Activated CD4-positive, CD25-positive, alpha-beta regulatory T cell (primary cell): ENCODE results near the gene LARP6.
"Not testable (repeated sequence)": the region's sequence is repeated elsewhere in the genome, so short reads cannot be mapped to it uniquely, and the experiment has no call there.

Experiments used
- DNase-seq, 4 experiments: peaks; one replicate each; lab custom pipeline; 2025; lab: John Stamatoyannopoulos, UW

LARP6 gene

DNA sequence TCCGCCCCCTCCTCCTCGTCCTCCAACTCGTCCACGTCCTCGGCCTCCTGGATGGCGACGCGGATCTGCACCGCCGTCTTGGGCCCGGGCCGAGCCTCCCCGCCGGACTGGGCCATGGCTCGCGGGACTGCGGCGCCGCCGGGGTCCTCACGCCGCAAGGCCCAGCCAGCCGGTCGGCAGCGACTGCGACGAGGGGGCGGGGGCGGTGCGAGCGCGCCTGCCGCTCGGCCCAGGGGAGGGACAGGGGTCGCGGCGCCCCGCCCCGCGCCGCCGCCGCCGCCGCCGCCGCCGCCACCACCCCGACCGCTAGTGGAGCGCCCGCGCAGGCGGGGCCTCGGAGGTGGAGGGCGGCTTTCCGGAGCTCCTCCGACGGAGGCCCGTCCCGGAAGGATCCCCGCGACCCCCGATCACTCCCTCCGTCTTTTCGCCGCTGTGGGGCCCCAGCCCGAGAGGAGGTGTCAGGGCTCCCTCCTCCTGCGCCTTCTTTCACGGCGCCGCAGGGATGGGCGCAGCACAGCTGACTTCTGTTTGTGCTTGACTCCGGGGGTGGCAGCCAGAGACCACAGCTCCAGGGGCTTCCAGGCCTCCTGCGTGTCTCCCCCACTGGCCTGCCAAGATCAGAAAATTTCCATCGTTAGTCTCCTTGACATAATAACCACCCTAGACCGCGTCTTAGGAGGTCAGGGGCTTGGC lies at the start of gene LARP6:
Gene LARP6 (minus strand): TSS at position 185 of the 693 bp plus-strand sequence. CDS start 69 bp downstream, at position 116.
- no peak for DNase-seq

DNA sequence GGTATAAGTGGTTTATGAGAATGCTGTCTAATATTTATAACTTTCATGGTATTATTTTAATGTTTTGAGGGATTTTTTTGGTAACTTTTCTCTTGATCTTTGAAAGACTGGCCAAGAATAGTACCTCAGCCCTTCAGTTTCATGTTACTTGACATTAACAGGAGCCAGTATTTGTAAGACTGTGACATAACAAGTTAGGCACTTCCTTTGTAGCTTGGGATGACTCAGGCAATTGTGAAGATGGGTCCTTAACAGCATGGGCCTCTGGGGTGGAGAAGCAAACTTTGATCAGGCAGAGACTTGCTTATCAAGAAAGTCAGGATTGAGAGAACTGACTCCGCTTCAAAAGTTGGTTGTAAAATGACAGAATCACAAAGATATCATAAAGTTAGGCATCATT lies 48.1 kb upstream of the LARP6 start:
- DNase-seq, result no peak

- no peak for DNase-seq
Observed at GRCh38 chr15:70892912-70893560, 39.1 kb upstream of the LARP6 start.

DNA sequence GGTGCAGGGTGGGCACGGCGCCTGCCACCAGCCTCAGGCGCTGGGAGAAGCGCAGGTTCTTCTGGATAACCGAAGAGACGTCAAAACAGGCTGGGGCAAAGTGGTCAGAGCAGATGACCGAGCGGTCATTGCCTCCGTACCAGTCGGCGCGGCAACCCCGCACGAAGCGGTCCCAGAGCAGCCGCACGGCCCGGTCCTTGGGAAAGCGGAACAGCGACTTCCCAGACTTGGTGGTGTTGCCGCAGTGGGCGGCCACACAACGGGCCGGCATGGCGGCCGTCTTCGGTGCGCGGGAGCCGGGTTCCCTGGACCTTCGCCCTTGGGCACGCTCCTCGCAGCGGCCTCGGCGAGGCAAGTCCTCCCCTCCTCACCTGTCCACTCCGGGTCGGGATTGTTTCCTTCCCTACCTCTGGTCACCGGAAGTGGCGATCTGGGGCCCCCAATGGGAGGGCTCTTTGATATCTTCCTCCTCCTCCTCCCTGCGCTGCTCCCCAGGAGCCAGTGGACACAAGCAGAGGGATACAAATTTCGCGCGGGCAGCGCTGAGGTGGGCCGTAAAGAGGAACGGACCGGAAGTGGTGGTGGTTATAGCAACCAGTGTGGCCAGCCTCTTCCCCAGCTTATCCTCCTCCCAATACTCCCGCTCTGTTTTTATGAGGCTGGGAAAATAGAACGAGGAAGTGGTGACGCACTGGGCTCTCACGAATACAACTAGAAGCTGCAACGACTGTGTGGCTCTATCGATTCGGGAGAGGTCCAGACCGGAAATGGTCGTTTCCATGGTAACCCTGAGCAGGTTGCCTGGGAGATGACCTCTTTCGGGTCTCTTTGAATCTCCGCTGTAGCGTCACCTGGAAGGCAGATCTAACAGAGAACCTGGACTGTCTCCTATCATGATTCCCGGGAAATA lies 38.3 kb upstream of the LARP6 start, which contains the start of the genes LRRC49 and THAP10:
Gene LRRC49 (plus strand): TSS at position 825 of the 910 bp plus-strand sequence. CDS start 69 bp downstream, at position 894.
Gene THAP10 (minus strand): TSS at position 432 of the 910 bp plus-strand sequence. CDS start 161 bp downstream, at position 271.
- no peak for DNase-seq

- no peak for DNase-seq
Observed at GRCh38 chr15:70882361-70882760, 28.4 kb upstream of the LARP6 start.

DNA sequence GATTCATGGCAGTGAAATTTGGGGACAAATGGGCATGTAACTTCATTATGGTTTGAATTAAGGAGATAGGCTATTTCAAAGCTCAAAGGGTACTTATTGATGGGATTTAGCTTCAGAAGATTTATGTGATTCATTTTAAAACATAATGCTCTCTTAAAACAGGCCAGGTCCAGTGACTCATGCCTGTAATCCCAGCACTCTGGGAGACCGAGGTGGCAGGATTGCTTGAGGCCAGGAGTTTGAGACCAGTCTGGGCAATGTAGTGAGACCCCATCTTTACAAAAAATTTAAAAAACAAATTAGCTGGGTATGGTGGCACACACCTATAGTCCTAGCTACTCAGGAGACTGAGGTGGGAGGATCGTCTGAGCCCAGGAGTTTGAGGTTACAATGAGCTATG lies 26.8 kb upstream of the LARP6 start:
- DNase-seq, result no peak

DNA sequence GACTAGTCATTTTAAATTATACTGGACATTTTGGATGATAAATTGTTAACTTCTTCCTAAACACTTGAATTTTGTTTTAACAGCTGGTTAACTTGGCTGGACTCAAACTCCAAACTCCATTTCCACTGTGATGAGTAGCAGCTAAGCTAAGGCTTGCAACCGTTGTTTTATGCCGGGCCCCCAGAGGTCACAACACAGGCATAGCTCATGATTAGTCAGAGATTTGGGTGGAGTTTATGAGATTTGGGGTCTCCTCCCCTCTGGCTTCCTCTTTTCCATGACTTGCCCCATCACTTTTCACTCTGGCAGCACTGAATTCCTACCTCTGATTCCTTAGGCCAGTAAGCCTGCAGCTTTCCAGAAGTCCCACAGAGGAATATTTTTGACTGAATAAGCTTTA lies 25.4 kb upstream of the LARP6 start:
- DNase-seq, result no peak

DNA sequence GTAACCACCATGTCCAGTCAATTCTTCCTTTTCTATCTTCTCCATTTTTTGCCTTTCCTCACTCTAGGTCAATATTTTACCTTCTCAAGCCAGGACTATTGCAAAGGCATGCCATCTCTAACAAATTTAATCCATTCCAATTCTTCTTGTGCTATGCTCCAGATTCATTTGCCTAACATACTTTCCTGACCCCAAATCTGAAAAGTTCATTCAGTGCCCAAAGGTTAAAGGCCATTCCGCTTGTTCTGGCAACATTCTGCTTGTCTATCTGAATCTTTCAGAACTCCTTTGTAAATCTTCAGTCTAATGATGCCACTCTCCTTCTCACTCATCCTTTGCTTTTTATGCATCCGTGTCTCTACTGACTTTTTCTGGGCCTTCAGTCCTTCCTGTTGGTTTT lies 22.7 kb upstream of the LARP6 start:
- no peak for DNase-seq

DNA sequence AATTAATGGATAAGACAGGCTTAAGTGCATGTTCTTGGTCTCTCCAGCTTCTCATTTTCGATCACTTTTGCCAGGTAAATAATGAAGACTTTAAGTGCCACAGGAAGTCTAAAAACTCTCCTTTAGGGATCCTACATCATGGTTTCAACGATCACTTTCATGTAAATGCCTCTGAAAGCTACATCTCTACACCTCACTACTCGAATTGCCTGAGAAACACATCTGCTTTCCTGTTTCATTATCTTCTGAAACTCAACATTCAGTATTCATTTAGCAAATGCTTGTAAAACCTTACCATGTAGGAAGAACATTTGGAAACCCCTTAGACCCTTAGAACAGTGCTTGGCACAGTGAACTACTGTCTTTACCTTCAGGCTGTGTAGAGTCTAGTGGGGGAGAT lies 22.1 kb upstream of the LARP6 start:
- no peak for DNase-seq

DNA sequence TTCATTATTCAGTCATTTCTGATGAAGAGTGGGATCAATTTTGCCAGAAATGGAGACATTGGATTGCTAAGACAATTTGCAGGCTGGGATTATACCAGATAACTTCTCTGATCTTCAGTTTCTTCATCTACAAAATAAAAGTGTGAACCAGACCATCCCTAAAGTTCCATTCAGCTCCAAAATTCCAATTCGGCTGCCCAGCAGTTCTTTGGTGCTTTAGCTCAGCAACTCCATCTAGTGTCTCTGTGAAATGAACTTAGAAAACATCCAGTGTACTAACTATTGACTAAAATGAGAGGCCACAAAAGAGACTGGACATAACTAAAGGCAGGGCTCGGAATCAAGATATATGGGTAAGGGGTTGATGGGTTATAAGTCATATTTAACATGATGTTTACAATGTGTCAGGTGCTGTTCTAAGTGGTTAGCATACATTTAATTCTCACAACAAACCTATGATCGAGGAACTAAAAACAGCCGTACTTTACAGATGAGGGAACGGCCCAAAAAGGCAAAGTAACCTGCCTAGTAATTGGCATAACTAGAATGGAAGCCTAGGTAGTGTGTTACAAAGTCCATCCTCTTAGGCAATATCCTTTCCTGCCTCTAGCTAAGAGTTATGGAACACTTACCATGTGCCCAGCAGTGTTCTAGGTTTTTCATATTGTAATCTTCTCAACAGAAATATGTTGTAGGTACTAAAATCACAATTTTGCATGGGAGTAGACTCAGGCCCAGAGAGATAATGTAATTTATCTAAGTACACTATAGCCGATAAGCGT lies 21.2 kb upstream of the LARP6 start:
- DNase-seq, result no peak

DNA sequence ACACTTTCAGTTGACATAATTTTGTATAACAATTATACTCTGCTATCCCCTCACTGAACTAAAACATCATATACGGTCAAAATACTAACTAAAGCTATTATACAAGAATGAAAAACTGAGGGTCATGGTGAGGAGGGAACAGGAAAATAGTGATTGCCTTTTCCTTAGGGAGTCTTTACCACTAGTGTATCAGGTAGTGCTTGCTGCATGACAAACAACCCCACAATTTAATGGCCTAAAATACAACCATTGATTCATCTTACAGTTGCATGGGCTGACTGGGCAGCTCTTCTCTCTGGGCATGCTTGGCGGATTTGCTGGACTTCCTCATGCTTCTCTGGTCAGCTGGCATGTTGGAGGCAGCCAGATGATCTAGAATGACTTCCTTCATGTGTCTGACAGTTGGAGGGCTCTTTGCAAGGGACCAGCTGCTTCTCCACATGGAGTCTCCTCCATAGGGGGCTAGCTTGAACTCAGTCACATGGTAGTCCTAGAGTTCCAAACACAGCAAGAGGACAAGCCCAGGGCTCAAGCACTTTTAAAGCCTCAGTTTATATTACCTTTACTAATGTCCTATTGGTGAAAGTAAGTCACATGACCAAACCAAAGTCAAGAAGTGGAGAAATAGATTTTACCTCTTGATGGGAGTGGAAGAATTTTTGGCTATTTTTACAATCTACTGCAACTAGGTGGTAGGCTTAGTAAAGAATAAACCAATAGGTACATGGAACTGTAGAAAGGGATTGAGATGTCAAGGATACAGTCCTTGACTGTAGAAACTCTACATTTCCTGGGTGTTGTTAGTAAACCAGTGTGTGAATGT lies 19.5 kb upstream of the LARP6 start:
- DNase-seq, result no peak

GRCh38 chr15:70871490-70871889 lies 17.5 kb upstream of the LARP6 start:
- DNase-seq, result not testable (repeated sequence)

DNA sequence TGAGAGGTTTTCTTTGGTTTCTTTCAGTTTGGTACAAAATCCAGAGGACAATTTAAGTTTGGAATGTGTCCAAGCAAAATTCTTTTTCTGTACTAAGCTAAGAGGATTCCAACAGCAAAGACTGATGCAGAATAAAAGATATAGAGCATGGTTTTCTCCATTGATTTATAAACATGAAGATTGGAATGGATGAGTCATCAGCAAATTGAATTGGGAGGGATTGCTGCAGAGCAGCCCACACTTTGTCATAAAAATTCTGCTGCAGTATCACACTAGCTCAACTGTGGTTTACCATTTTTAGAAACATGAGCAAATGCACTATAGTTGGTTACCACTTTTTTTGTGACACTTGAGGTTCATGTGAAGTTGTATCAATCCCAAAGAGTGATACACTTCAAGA lies 16.1 kb upstream of the LARP6 start:
- DNase-seq, result no peak

DNA sequence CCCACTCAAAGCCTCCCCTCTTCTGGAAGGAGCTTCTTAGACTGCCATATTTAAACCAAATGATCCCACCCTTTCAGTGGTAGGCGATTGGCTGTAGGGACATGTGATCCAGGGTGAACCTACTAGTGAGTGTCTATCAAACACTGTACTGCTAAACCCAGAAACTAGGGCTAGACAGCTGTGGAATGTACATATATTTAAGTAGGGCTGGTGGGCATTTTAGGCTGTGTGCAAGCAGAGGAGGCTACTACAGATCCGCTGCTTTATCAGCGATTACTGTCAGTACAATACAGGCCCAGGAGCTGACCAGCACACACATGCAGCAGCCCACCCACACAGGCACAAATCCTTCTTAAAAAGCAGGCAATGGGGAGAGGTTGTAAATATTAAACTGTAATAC lies 15.4 kb upstream of the LARP6 start:
- DNase-seq, result no peak

- no peak for DNase-seq
Observed at GRCh38 chr15:70867911-70868467, 14.0 kb upstream of the LARP6 start.

DNA sequence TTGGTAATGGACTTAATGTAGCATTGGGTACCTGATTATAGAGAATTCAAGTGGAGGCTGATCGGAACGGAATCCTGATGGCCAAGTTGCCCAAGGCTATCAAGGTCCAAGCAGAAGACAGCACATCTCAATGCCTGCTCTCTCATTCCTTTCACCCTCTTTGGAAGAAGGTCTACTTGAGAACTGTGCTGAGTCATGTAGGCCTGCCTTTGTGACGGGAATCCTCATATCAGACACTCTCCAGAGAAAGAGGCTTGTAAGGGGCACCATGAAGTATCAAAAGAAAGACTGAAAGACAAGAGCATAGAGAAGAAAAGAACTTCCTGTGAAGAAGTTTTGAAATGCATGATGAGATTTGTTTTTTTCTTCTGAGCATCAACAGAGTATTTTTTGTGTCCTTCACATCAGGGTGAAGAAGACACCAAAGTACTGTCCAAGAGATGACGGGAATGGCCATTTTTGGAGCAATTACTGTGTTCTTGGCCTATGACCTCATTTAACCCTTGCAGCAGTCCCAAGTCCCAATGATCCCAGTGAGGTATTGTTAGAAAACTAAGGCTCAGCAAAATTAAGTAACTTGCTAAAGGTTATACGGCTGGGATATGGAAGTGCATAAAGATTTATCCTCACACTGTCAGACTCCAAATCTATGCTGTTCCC lies 13.2 kb upstream of the LARP6 start:
- no peak for DNase-seq

DNA sequence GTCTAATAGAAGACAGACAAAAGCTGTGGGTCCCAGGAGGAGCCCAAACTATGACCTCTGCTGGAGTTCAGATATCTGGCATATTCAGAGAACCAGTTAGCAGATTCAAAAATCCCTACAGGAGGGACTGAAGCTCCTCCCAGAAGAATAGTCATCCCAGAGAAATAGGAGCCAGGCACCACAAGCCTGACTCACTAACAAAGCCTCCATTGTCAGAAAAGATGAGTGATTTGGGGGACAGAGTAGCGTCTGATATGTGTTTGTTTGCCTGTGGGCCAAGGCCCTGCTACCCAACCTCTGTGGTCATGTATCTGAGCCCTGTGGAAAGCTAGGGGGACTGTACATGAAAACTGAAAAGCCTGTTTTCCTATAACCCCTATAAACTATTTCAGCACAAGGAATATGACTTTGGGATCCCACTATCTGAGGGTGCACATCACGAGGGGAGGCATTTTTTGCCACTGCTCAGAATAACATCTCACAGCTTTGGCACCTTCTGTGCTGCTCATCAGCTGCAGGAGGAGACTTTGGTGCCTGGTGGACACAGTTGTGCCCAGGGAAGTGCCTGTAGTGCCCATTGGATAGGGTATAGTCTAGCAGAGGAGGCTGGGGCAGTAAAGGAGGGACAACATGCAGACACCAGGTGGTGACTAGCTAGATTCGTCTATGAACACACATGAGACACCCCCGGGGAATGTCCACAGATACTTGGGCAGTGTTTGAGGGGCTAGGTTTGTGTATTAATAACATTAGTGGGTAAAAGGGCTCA lies 9.7 kb upstream of the LARP6 start:
- DNase-seq, result no peak

DNA sequence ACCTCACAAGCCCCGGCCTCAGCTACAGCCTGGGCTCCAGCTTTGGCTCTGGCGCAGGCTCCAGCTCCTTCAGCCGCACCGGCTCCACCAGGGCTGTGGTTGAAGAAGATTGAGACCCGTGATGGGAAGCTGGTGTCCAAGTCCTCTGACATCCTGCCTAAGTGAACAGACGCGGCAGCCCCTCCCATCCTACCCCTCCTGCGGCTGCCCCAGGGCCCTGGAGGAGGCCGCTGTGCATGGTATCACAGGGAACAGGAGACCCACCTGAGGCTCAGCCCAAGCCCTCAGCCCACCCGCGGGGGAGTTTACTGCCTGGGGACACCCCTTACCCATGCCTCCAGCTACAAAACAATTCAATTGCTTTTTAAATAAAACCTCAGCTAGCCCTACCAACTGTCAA lies 6.0 kb upstream of the LARP6 start:
- no peak for DNase-seq

- no peak for DNase-seq
Observed at GRCh38 chr15:70859322-70859908, 5.5 kb upstream of the LARP6 start.
